ENCODE data around the gene MLLT10. TPM values are rescaled to one million over a fixed set of nuclear protein-coding genes. Genes with fewer than 3 reads are reported as not detected.
"Not testable (repeated sequence)": the region's sequence is repeated elsewhere in the genome, so short reads cannot be mapped to it uniquely, and the experiment has no call there.

The MLLT10 gene
- total RNA-seq, 4 donors from 2014 or later = 33.4 to 58.1 (median 43.6) TPM

GRCh38 chr10:21579291-21579690, 45.3 kb downstream of the MLLT10 start:
- DNase-seq (ENCODE audit: low spot score) (no peak), ATAC-seq (ENCODE audit: low FRiP score) (no peak)
- TF ChIP-seq CTCF (IDR thresholded peaks at IDR 0.05) = no peak

GRCh38 chr10:21581421-21581834, 47.4 kb downstream of the MLLT10 start:
- not testable (repeated sequence) for ATAC-seq (ENCODE audit: low FRiP score); DNase-seq (ENCODE audit: low spot score)

GRCh38 chr10:21584834-21585530, 51.0 kb downstream of the MLLT10 start:
- ATAC-seq (ENCODE audit: low FRiP score) = no peak
- no peak for DNase-seq (ENCODE audit: low spot score)
- no peak for TF ChIP-seq CTCF (IDR thresholded peaks at IDR 0.05)

- ATAC-seq (ENCODE audit: low FRiP score) = no peak
- no peak for TF ChIP-seq CTCF (IDR thresholded peaks at IDR 0.05)
- DNase-seq (ENCODE audit: low spot score) = no peak
Observed at GRCh38 chr10:21587391-21587790, 53.4 kb downstream of the MLLT10 start.

- DNase-seq (ENCODE audit: low spot score); ATAC-seq (ENCODE audit: low FRiP score): not testable (repeated sequence)
Observed at GRCh38 chr10:21588159-21588558, 54.1 kb downstream of the MLLT10 start.

GRCh38 chr10:21593986-21594385, 60.0 kb downstream of the MLLT10 start:
- no peak for DNase-seq (ENCODE audit: low spot score)
- TF ChIP-seq CTCF (IDR thresholded peaks at IDR 0.05) = no peak

GRCh38 chr10:21599582-21599981, 65.5 kb downstream of the MLLT10 start:
- no peak for TF ChIP-seq CTCF (IDR thresholded peaks at IDR 0.05)

More at GRCh38 chr10:21593986-21594385, 60.0 kb downstream of the MLLT10 start:
- ATAC-seq (ENCODE audit: low FRiP score) = no peak

GRCh38 chr10:21600804-21601433, 66.9 kb downstream of the MLLT10 start:
- ATAC-seq (ENCODE audit: low FRiP score) = no peak
- no peak for TF ChIP-seq CTCF (IDR thresholded peaks at IDR 0.05)
- no peak for DNase-seq (ENCODE audit: low spot score)

More at GRCh38 chr10:21599582-21599981, 65.5 kb downstream of the MLLT10 start:
- DNase-seq (ENCODE audit: low spot score) (no peak), ATAC-seq (ENCODE audit: low FRiP score) (no peak)

Data from omental fat pad (tissue), 4 donors.